ENCODE measurements around the gene ICE2. TPM values are rescaled to one million over a fixed set of nuclear protein-coding genes. Genes with fewer than 3 reads are reported as not detected.

The ICE2 gene
- total and polyA plus RNA-seq, 4 experiments from 2014 or later = 46.5 to 68.4 (median 61.2) TPM

DNA sequence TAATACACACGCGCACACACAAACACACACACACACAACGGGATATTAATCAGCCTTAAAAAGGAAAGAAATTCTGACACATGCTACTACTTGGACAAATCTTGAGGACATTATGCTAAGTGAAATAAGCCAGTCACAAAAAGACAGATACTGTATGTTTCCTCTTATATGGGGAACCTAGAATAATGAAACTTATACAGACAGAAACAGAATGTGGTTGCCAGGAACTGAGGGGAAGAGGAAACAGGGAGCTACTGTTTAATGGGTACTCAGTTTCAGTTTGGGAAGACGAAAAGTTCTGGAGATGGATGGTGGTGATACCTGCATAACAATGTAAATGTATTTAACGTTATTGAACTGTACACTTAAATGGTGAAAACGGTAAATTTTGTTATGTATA, 20.2 kb downstream of the ICE2 start:
- Mint-ChIP-seq H3K27ac (no peak overlapping the region), H3K4me1 (peaks cover 0 to 5% (median under 1%) of the 10 kb centered on the region in 4 donors), H3K9me3 (no peaks in the 10 kb centered on the region), H3K36me3 (peaks cover 15 to 40% of the 10 kb centered on the region in 2 donors), H3K27me3 (no peaks in the 10 kb centered on the region), H3K4me3 (no peak overlapping the region)
- DNase-seq = no peak
- Histone ChIP-seq H3K27ac (ENCODE audit: low read depth, low read length) (no peak overlapping the region), H3K4me3 (ENCODE audit: low read length in 2 of 2) (no peak overlapping the region), H3K36me3 (ENCODE audit: insufficient read depth, low read length) (peaks cover 5% of the 10 kb centered on the region), H3K9me3 (ENCODE audit: control insufficient read depth in 1 of 2, low read length in 2 of 2) (no peaks in the 10 kb centered on the region), H3K4me1 (ENCODE audit: insufficient read depth, low read length) (no peaks in the 10 kb centered on the region), H3K27me3 (ENCODE audit: insufficient read depth, low read length) (no peaks in the 10 kb centered on the region)
- CTCF ChIA-PET (ENCODE audit: partially characterized antibody) = no interaction called here
- intact Hi-C loops (cut with micrococcal nuclease) = no loop called here
- POLR2A ChIA-PET (ENCODE audit: partially characterized antibody) = no interaction called here

- Mint-ChIP-seq H3K4me3 (no peak overlapping the region), H3K4me1 (peaks cover 0 to 3% (median under 1%) of the 10 kb centered on the region in 4 donors), H3K9me3 (no peaks in the 10 kb centered on the region), H3K27ac (no peak overlapping the region), H3K36me3 (peaks cover 13 to 41% of the 10 kb centered on the region in 2 donors), H3K27me3 (no peaks in the 10 kb centered on the region)
- Histone ChIP-seq H3K9me3 (ENCODE audit: control insufficient read depth in 1 of 2, low read length in 2 of 2) (no peaks in the 10 kb centered on the region), H3K36me3 (ENCODE audit: insufficient read depth, low read length) (peaks cover 11% of the 10 kb centered on the region), H3K4me1 (ENCODE audit: insufficient read depth, low read length) (no peaks in the 10 kb centered on the region), H3K27ac (ENCODE audit: low read depth, low read length) (no peak overlapping the region), H3K27me3 (ENCODE audit: insufficient read depth, low read length) (no peaks in the 10 kb centered on the region), H3K4me3 (ENCODE audit: low read length in 2 of 2) (no peak overlapping the region)
- POLR2A ChIA-PET (ENCODE audit: partially characterized antibody) = no interaction called here
- DNase-seq = no peak
- CTCF ChIA-PET (ENCODE audit: partially characterized antibody) = no interaction called here
- intact Hi-C loops (cut with micrococcal nuclease) = no loop called here
These were observed 21.0 kb downstream of the ICE2 start for GRCh38 chr15:60457985-60458384.

DNA sequence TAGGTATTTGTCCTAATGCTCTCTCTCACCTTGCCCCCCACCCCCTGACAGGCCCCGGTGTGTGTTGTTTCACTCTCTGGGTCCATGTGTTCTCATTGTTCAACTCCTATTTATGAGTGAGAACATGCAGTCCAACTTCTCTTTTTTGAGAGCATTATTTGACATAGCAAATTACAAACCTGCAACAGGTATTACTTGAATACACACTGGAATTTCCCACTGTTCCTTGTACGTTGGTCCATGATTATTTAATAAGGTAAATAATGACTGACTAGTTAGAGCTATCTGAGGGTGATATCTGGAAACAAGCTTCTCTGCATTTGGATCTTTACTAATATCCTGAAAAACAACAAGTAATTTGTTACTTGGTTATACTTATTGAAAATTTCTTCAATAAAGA, 24.1 kb downstream of the ICE2 start:
- no peaks in the 10 kb centered on the region for H3K4me1 Mint-ChIP-seq
- no peaks in the 10 kb centered on the region for H3K9me3 ChIP-seq (ENCODE audit: control insufficient read depth in 1 of 2, low read length in 2 of 2)
- intact Hi-C loops (cut with micrococcal nuclease) = loop anchor here (5.0 kb wide), 1 partner anchor 63 kb away; no protein-coding TSS in a partner anchor
- no peaks in the 10 kb centered on the region for H3K27me3 Mint-ChIP-seq
- H3K4me3 ChIP-seq (ENCODE audit: low read length in 2 of 2) = no peak overlapping the region
- peak overlapping the region in 1 of 7 donors; percentile 42 for H3K27ac Mint-ChIP-seq
- H3K4me3 Mint-ChIP-seq = no peak overlapping the region
- H3K27ac ChIP-seq (ENCODE audit: low read depth, low read length) = no peak overlapping the region
- DNase-seq = no peak
- ChIA-PET POLR2A (ENCODE audit: partially characterized antibody) (no interaction called here), CTCF (ENCODE audit: partially characterized antibody) (interaction anchor here (0.7 to 1.2 kb wide), 2 partner anchors 98 to 115 kb away, joined by 3 read pairs; no protein-coding TSS in a partner anchor)
- H3K4me1 ChIP-seq (ENCODE audit: insufficient read depth, low read length) = no peaks in the 10 kb centered on the region
- peaks cover 0 to 1% (median 0%) of the 10 kb centered on the region in 8 donors for H3K9me3 Mint-ChIP-seq
- no peaks in the 10 kb centered on the region for H3K27me3 ChIP-seq (ENCODE audit: insufficient read depth, low read length)
- peaks cover 21% of the 10 kb centered on the region for H3K36me3 ChIP-seq (ENCODE audit: insufficient read depth, low read length)
- peaks cover 21 to 47% of the 10 kb centered on the region in 2 donors for H3K36me3 Mint-ChIP-seq

- H3K9me3 ChIP-seq (ENCODE audit: control insufficient read depth in 1 of 2, low read length in 2 of 2) = no peaks in the 10 kb centered on the region
- POLR2A ChIA-PET (ENCODE audit: partially characterized antibody) = interaction anchor here (1.2 kb wide), 1 partner anchor 31 kb away, joined by 3 read pairs; no protein-coding TSS in a partner anchor
- Mint-ChIP-seq H3K4me1 (no peaks in the 10 kb centered on the region), H3K9me3 (peaks cover 0 to 1% (median 0%) of the 10 kb centered on the region in 8 donors), H3K36me3 (peaks cover 27 to 62% of the 10 kb centered on the region in 2 donors), H3K27ac (no peak overlapping the region), H3K27me3 (no peaks in the 10 kb centered on the region), H3K4me3 (no peak overlapping the region)
- H3K36me3 ChIP-seq (ENCODE audit: insufficient read depth, low read length) = peaks cover 21% of the 10 kb centered on the region
- no peak overlapping the region for H3K4me3 ChIP-seq (ENCODE audit: low read length in 2 of 2)
- CTCF ChIA-PET (ENCODE audit: partially characterized antibody) = interaction anchor here (1.0 to 1.9 kb wide), 4 partner anchors 72 to 120 kb away, joined by 3 to 12 read pairs (median 4); no protein-coding TSS in a partner anchor
- intact Hi-C loops (cut with micrococcal nuclease) = no loop called here
- H3K27ac ChIP-seq (ENCODE audit: low read depth, low read length) = no peak overlapping the region
- no peaks in the 10 kb centered on the region for H3K27me3 ChIP-seq (ENCODE audit: insufficient read depth, low read length)
- no peak for DNase-seq
- H3K4me1 ChIP-seq (ENCODE audit: insufficient read depth, low read length) = no peaks in the 10 kb centered on the region
These were observed 30.1 kb downstream of the ICE2 start for GRCh38 chr15:60448668-60449360.

DNA sequence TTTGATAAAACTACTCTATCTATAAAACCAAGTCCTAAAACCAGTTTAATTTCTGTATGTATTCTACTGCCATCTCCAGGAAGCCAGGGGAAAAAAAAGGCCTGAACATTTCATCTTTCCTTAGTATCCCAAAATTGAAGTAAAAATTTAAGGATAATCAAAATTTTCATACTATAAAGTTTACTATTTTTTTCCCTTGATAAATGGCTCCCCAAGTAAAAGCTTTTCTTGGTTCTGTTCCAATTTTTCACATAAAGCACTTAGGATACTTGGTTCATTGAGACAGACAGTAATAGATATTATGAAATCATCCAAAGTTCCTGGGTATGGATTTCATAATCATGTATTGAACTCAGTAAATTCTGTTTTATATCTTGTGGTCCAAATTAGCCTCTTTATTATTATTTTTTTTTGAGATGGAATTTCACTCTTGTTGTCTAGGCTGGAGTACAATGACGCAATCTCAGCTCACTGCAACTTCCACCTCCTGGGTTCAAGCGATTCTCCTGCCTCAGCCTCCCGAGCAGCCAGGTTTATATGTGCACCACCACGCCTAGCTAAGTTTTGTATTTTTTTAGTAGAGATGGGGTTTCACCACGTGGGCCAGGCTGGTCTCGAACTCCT, 34.5 kb downstream of the ICE2 start:
- Histone ChIP-seq H3K27me3 (ENCODE audit: insufficient read depth, low read length) (no peaks in the 10 kb centered on the region), H3K27ac (ENCODE audit: low read depth, low read length) (no peak overlapping the region), H3K4me1 (ENCODE audit: insufficient read depth, low read length) (no peaks in the 10 kb centered on the region), H3K4me3 (ENCODE audit: low read length in 2 of 2) (no peak overlapping the region), H3K36me3 (ENCODE audit: insufficient read depth, low read length) (peaks cover 5% of the 10 kb centered on the region), H3K9me3 (ENCODE audit: control insufficient read depth in 1 of 2, low read length in 2 of 2) (no peaks in the 10 kb centered on the region)
- Mint-ChIP-seq H3K4me3 (no peak overlapping the region), H3K9me3 (no peaks in the 10 kb centered on the region), H3K4me1 (peaks cover 0 to 4% (median 0%) of the 10 kb centered on the region in 4 donors), H3K36me3 (peaks cover 37 to 48% of the 10 kb centered on the region in 2 donors), H3K27me3 (no peaks in the 10 kb centered on the region), H3K27ac (no peak overlapping the region)
- ChIA-PET CTCF (ENCODE audit: partially characterized antibody) (interaction anchor here (0.6 to 3.5 kb wide), 7 partner anchors 13 to 485 kb away, joined by 3 to 33 read pairs (median 4); no protein-coding TSS in a partner anchor), POLR2A (ENCODE audit: partially characterized antibody) (interaction anchor here (1.0 kb wide), 1 partner anchor 47 kb away, joined by 4 read pairs; the partner anchor contains the start of gene ANXA2)
- intact Hi-C loops (cut with micrococcal nuclease) = loop anchor here (1.0 kb wide), 1 partner anchor 85 kb away; no protein-coding TSS in a partner anchor
- peak in 2 of 5 donors; percentile 1 to 3 for DNase-seq

GRCh38 chr15:60442763-60443162, 36.2 kb downstream of the ICE2 start:
- intact Hi-C loops (cut with micrococcal nuclease) = no loop called here
- Mint-ChIP-seq H3K27ac (no peak overlapping the region), H3K9me3 (no peaks in the 10 kb centered on the region), H3K4me1 (peaks cover 0 to 4% (median 2%) of the 10 kb centered on the region in 4 donors), H3K4me3 (no peak overlapping the region), H3K36me3 (peaks cover 26 to 39% of the 10 kb centered on the region in 2 donors), H3K27me3 (no peaks in the 10 kb centered on the region)
- Histone ChIP-seq H3K4me1 (ENCODE audit: insufficient read depth, low read length) (no peaks in the 10 kb centered on the region), H3K9me3 (ENCODE audit: control insufficient read depth in 1 of 2, low read length in 2 of 2) (no peaks in the 10 kb centered on the region), H3K36me3 (ENCODE audit: insufficient read depth, low read length) (peaks cover 7% of the 10 kb centered on the region), H3K4me3 (ENCODE audit: low read length in 2 of 2) (no peak overlapping the region), H3K27me3 (ENCODE audit: insufficient read depth, low read length) (no peaks in the 10 kb centered on the region), H3K27ac (ENCODE audit: low read depth, low read length) (no peak overlapping the region)
- ChIA-PET POLR2A (ENCODE audit: partially characterized antibody) (no interaction called here), CTCF (ENCODE audit: partially characterized antibody) (interaction anchor here (1.2 to 3.4 kb wide), 5 partner anchors 48 to 83 kb away, joined by 4 to 23 read pairs (median 10); no protein-coding TSS in a partner anchor)
- no peak for DNase-seq

DNA sequence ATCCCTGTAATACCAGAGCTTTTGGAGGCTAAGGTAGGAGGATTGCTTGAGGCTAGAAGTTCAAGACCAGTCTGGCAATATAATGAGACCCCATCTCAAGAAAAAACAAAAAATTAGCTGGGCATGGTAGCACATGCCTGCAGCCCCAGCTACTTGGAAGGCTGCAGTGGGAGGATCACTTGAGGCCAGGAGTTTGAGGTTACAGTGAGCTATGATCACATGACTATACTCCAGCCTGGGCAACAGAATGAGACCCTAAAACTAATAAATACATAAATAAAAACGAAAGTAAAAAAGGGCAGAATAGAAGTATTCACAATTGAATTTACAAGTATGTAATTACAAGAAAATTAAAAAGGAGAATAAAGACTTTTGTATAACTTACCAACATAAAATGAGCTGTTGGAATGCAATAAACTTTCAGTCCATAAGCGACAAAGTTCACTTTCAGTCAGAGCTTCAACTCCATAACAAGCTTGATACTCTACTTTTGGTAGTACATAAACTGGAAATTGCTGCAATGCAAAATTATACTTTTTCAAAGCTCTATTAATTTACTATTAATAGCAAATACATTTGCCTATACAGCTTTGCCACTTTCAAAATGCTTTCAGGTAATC, 36.8 kb downstream of the ICE2 start:
- ChIA-PET CTCF (ENCODE audit: partially characterized antibody) (interaction anchor here (1.2 to 3.4 kb wide), 6 partner anchors 11 to 115 kb away, joined by 3 to 23 read pairs (median 6); no protein-coding TSS in a partner anchor), POLR2A (ENCODE audit: partially characterized antibody) (interaction anchor here (0.5 to 1.7 kb wide), 2 partner anchors 44 to 253 kb away, joined by 6 to 7 read pairs; partner anchors contain the start of gene ANXA2)
- peaks cover 0 to 4% (median 2%) of the 10 kb centered on the region in 4 donors for H3K4me1 Mint-ChIP-seq
- H3K36me3 Mint-ChIP-seq = peaks cover 23 to 37% of the 10 kb centered on the region in 2 donors
- Histone ChIP-seq H3K27ac (ENCODE audit: low read depth, low read length) (no peak overlapping the region), H3K9me3 (ENCODE audit: control insufficient read depth in 1 of 2, low read length in 2 of 2) (no peaks in the 10 kb centered on the region), H3K27me3 (ENCODE audit: insufficient read depth, low read length) (no peaks in the 10 kb centered on the region), H3K36me3 (ENCODE audit: insufficient read depth, low read length) (peaks cover 7% of the 10 kb centered on the region), H3K4me1 (ENCODE audit: insufficient read depth, low read length) (no peaks in the 10 kb centered on the region), H3K4me3 (ENCODE audit: low read length in 2 of 2) (no peak overlapping the region)
- no peak for DNase-seq
- H3K4me3 Mint-ChIP-seq = no peak overlapping the region
- no peaks in the 10 kb centered on the region for H3K9me3 Mint-ChIP-seq
- no peak overlapping the region for H3K27ac Mint-ChIP-seq
- intact Hi-C loops (cut with micrococcal nuclease) = no loop called here
- no peaks in the 10 kb centered on the region for H3K27me3 Mint-ChIP-seq
